Right lobe of liver (tissue), 4 donors: ENCODE data around the gene GRIN3A.

Experiments
- POLR2A ChIP-seq: fragments of 450-650 bp; IDR thresholded peaks from one replicate; pipeline ENCODE4 v1.6.1; 2017; ENCODE audit warnings: antibody characterized with exemption, mild to moderate bottlenecking
- TF ChIP-seq, protein P1 (sequence below), 4 donors: fragments of 200-600 bp in 3 of 4; fragments of 450-650 bp in 1 of 4; IDR thresholded peaks; one replicate each; pipeline versions ENCODE4 v1.5.1 to v1.8.0; 2016 to 2022; ENCODE audit warnings: antibody characterized with exemption in 4 of 4, mild to moderate bottlenecking in 2 of 4
- donor health status: DM: no; HTN: no; CAD: no.
- donor health status: DM: no; HTN: no; CAD: no.
- donor health status: DM: no; HTN: yes; CAD: no.

DNA sequence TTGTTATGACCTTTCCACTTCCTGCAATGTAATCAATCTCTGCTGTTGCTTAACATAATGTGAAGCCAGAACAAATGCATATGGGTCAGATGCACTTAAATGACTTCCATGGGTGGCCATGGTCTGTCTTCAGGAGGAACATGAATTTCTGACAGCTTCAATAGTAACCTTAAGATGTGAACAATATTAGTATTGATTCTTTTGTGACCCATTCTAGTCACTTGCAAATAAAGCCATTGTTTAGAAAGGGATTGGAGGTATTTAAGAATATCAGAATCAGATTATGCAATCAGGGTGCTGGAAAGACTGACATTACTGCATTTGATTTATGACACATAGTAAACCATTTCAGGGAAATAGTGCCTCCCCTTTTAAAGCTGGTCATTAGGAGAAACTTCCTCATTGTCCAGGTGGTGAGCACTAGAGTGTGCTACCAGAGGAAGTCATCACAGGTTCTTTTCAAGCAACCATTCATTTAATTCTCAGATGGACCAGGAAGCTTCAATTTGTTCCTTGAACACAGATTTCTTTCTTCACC is 32.1 kb downstream of the GRIN3A start:
- TF ChIP-seq, protein P1, sequence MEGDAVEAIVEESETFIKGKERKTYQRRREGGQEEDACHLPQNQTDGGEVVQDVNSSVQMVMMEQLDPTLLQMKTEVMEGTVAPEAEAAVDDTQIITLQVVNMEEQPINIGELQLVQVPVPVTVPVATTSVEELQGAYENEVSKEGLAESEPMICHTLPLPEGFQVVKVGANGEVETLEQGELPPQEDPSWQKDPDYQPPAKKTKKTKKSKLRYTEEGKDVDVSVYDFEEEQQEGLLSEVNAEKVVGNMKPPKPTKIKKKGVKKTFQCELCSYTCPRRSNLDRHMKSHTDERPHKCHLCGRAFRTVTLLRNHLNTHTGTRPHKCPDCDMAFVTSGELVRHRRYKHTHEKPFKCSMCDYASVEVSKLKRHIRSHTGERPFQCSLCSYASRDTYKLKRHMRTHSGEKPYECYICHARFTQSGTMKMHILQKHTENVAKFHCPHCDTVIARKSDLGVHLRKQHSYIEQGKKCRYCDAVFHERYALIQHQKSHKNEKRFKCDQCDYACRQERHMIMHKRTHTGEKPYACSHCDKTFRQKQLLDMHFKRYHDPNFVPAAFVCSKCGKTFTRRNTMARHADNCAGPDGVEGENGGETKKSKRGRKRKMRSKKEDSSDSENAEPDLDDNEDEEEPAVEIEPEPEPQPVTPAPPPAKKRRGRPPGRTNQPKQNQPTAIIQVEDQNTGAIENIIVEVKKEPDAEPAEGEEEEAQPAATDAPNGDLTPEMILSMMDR (IDR thresholded peaks at IDR 0.05) = no peak
- TF ChIP-seq POLR2A = peak; percentile 46
